Right lung (tissue), 5 donors: Measurements from ENCODE around the gene KAT6B. TPM values are rescaled to one million over a fixed set of nuclear protein-coding genes. Genes with fewer than 3 reads are reported as not detected.
"Not testable (repeated sequence)": the region's sequence is repeated elsewhere in the genome, so short reads cannot be mapped to it uniquely, and the experiment has no call there.

Experiments used
- DNase-seq, 2 donors: peaks; one replicate each; pipeline ENCODE4 v3.0.0-alpha.2; 2013
- polyA plus RNA-seq, 5 donors: library from polyadenylated mRNA; unstranded; fragments of 120-200 nt; gene quantifications; one replicate each; pipeline versions ENCODE4 v1.2.1 to v1.2.3, GENCODE V29; 2013; ENCODE audit warnings: inconsistent platforms in 1 of 5, low replicate concordance in 1 of 5; ENCODE audit not compliant: insufficient read length in 5 of 5, insufficient read depth in 1 of 5

The KAT6B gene
- polyA plus RNA-seq, 5 donors, result 28.1 to 47.5 (median 42.0) TPM

- no peak for DNase-seq
Measured at GRCh38 chr10:74916283-74916682, 89.9 kb downstream of the KAT6B start.

GRCh38 chr10:74917481-74918077 lies 91.2 kb downstream of the KAT6B start:
- no peak for DNase-seq

GRCh38 chr10:74919671-74920070 lies 93.3 kb downstream of the KAT6B start:
- DNase-seq, result no peak

GRCh38 chr10:74921070-74921469 lies 94.7 kb downstream of the KAT6B start:
- not testable (repeated sequence) for DNase-seq

GRCh38 chr10:74921744-74922143 lies 95.3 kb downstream of the KAT6B start:
- no peak for DNase-seq

GRCh38 chr10:74922921-74923320 lies 96.5 kb downstream of the KAT6B start:
- no peak for DNase-seq

- no peak for DNase-seq
Measured at GRCh38 chr10:74923556-74923955, 97.2 kb downstream of the KAT6B start.

GRCh38 chr10:74924251-74924963 lies 98.0 kb downstream of the KAT6B start:
- DNase-seq, result peak; percentile 62 to 63

- no peak for DNase-seq
Measured at GRCh38 chr10:74925291-74925690, 98.9 kb downstream of the KAT6B start.

GRCh38 chr10:74925708-74926107 lies 99.3 kb downstream of the KAT6B start:
- DNase-seq, result no peak

GRCh38 chr10:74926791-74927585 lies 100.6 kb downstream of the KAT6B start:
- no peak for DNase-seq

GRCh38 chr10:74927701-74928100 lies 101.3 kb downstream of the KAT6B start:
- DNase-seq, result no peak

GRCh38 chr10:74928742-74929191 lies 102.4 kb downstream of the KAT6B start:
- no peak for DNase-seq

GRCh38 chr10:74929197-74929596 lies 102.8 kb downstream of the KAT6B start:
- no peak for DNase-seq

GRCh38 chr10:74930965-74931364 lies 104.6 kb downstream of the KAT6B start:
- DNase-seq, result no peak

- DNase-seq, result no peak
Measured at GRCh38 chr10:74932648-74933047, 106.2 kb downstream of the KAT6B start.

- no peak for DNase-seq
Measured at GRCh38 chr10:74934100-74934812, 107.9 kb downstream of the KAT6B start.

GRCh38 chr10:74936577-74937265 lies 110.3 kb downstream of the KAT6B start:
- no peak for DNase-seq

GRCh38 chr10:74937266-74937856 lies 111.0 kb downstream of the KAT6B start:
- DNase-seq, result no peak

- no peak for DNase-seq
Measured at GRCh38 chr10:74944205-74944604, 117.8 kb downstream of the KAT6B start.

GRCh38 chr10:74947781-74948401 lies 121.5 kb downstream of the KAT6B start:
- no peak for DNase-seq
